Fibroblast of lung (primary cell): ENCODE results near the gene SETBP1. TPM values are rescaled to one million over a fixed set of nuclear protein-coding genes. Genes with fewer than 3 reads are reported as not detected.

Experiments
- DNase-seq, 2 donors: peaks; one replicate each; pipeline versions ENCODE4 v3.0.0 to v3.0.0-alpha.2; 2010; ENCODE audit warnings: low read depth in 2 of 2
- H2AFZ ChIP-seq: 2 replicates; pipeline ENCODE4 v1.5.1; 2012; ENCODE audit warnings: low read length, control low read depth, inconsistent platforms
- H3K27ac ChIP-seq: 2 replicates; pipeline ENCODE4 v1.5.1; 2011; ENCODE audit warnings: low read length, control low read depth; ENCODE audit not compliant: insufficient read depth
- H3K27me3 ChIP-seq: 2 replicates; pipeline ENCODE4 v1.5.1; 2011; ENCODE audit warnings: mild to moderate bottlenecking, low read length; ENCODE audit not compliant: control insufficient read depth, insufficient read depth
- H3K36me3 ChIP-seq: 2 replicates; pipeline ENCODE4 v1.5.1; 2011; ENCODE audit warnings: low read length; ENCODE audit not compliant: control insufficient read depth, insufficient read depth
- H3K4me1 ChIP-seq: 2 replicates; pipeline ENCODE4 v1.5.1; 2011; ENCODE audit warnings: low read length; ENCODE audit not compliant: control insufficient read depth, insufficient read depth; ENCODE audit errors: extremely low read depth
- H3K4me2 ChIP-seq: 2 replicates; pipeline ENCODE4 v1.5.1; 2011; ENCODE audit warnings: low read length, control low read depth; ENCODE audit not compliant: insufficient read depth; ENCODE audit errors: extremely low read depth
- H3K4me3 ChIP-seq, 4 experiments: fragments of 200-600 bp in 1 of 4; sonication (generic) in 1 of 4; replicated peaks in 1 of 4; 2 replicates each; pipeline ENCODE4 v1.5.1; 2011 to 2016; ENCODE audit warnings: low read length in 4 of 4, low read depth in 3 of 4, mild to moderate bottlenecking in 3 of 4, control low read depth in 2 of 4, inconsistent platforms in 1 of 4, mixed read lengths in 1 of 4; ENCODE audit not compliant: insufficient read depth in 1 of 4; ENCODE audit errors: control extremely low read depth in 1 of 4
- H3K79me2 ChIP-seq: 2 replicates; pipeline ENCODE4 v1.5.1; 2012; ENCODE audit warnings: mild to moderate bottlenecking, low read length, inconsistent platforms; ENCODE audit not compliant: control insufficient read depth, insufficient read depth
- H3K9ac ChIP-seq: 2 replicates; pipeline ENCODE4 v1.5.1; 2011; ENCODE audit warnings: mild to moderate bottlenecking, low read length, control low read depth; ENCODE audit not compliant: insufficient read depth
- H3K9me3 ChIP-seq: 2 replicates; pipeline ENCODE4 v1.5.1; 2012; ENCODE audit warnings: low read depth, low read length; ENCODE audit not compliant: control insufficient read depth, insufficient read depth
- H4K20me1 ChIP-seq: 2 replicates; pipeline ENCODE4 v1.5.1; 2011; ENCODE audit warnings: low read length; ENCODE audit not compliant: control insufficient read depth, insufficient read depth; ENCODE audit errors: extremely low read depth
- CTCF ChIP-seq, 2 donors: IDR thresholded peaks in 1 of 2; conservative IDR thresholded peaks in 1 of 2; 1 replicate in 1 of 2; 2 replicates in 1 of 2; pipeline ENCODE4 v1.5.1; 2011 to 2012; ENCODE audit warnings: low read length in 2 of 2, control low read depth in 1 of 2, inconsistent platforms in 1 of 2, low read depth in 1 of 2, mild to moderate bottlenecking in 1 of 2
- EZH2 ChIP-seq: IDR thresholded peaks from 2 replicates; pipeline ENCODE4 v1.5.1; 2012; ENCODE audit warnings: low read length, control low read depth, mild to moderate bottlenecking; ENCODE audit errors: missing control alignments
- polyA plus RNA-seq, 2 donors: library from polyadenylated mRNA; depleted of rRNA in 1 of 2; stranded (reverse) in 1 of 2; unstranded in 1 of 2; fragments of >200 nt; gene quantifications; 2 replicates each; pipeline ENCODE4 v1.2.1, GENCODE V29; 2011 to 2012; ENCODE audit warnings: missing spikeins in 1 of 2
- total RNA-seq: library from RNA; depleted of rRNA; stranded (reverse); fragments of >200 nt; gene quantifications from 2 replicates; pipeline ENCODE4 v1.2.1, GENCODE V29; 2014

SETBP1 gene
- total and polyA plus RNA-seq, 2 donors (not counting 1 experiment from before 2014, with no cell fraction given), result 4.5 to 5.4 TPM

DNA sequence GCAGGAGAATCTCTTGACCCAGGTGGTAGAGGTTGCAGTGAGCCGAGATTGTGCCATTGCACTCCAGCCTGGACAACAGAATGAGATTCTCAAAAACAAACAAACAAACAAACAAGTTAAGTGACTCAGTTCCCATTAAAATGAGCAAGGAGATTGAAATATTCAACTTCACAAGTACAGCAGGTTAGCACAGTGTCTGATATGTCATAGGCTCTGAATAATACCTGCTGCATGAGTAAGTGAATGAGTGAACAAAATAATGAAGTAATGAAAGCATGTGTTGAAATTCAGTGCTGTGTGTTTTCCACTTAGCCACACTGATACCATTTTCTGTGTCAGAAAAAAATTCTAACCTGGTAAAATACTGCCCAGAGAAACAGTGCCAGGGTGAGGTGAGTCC is 41.9 kb upstream of the SETBP1 start:
- no peak overlapping the region for H3K9ac ChIP-seq
- DNase-seq, result peak in 1 of 2 donors; percentile 1
- no peaks in the 10 kb centered on the region for H3K79me2 ChIP-seq
- H3K4me2 ChIP-seq, result no peak overlapping the region
- H3K27me3 ChIP-seq, result no peaks in the 10 kb centered on the region
- H2AFZ ChIP-seq, result no peak overlapping the region
- no peaks in the 10 kb centered on the region for H3K36me3 ChIP-seq
- no peaks in the 10 kb centered on the region for H4K20me1 ChIP-seq
- H3K4me3 ChIP-seq, result no peak overlapping the region
- no peak for TF ChIP-seq CTCF (conservative IDR thresholded peaks at IDR 0.05 in 1 of 2, IDR thresholded peaks at IDR 0.05 in 1 of 2; ENCODE audit: low read depth in 1 of 2, low read length in 2 of 2)
- no peak for TF ChIP-seq EZH2
- no peaks in the 10 kb centered on the region for H3K9me3 ChIP-seq
- no peak overlapping the region for H3K27ac ChIP-seq
- H3K4me1 ChIP-seq, result no peaks in the 10 kb centered on the region

- no peak for DNase-seq
- Histone ChIP-seq H3K4me2 (no peak overlapping the region), H3K27ac (no peak overlapping the region), H4K20me1 (no peaks in the 10 kb centered on the region), H3K4me3 (no peak overlapping the region), H3K9me3 (no peaks in the 10 kb centered on the region), H2AFZ (no peak overlapping the region), H3K9ac (no peak overlapping the region), H3K36me3 (no peaks in the 10 kb centered on the region), H3K27me3 (no peaks in the 10 kb centered on the region), H3K79me2 (no peaks in the 10 kb centered on the region), H3K4me1 (no peaks in the 10 kb centered on the region)
- no peak for TF ChIP-seq EZH2
- TF ChIP-seq CTCF (conservative IDR thresholded peaks at IDR 0.05 in 1 of 2, IDR thresholded peaks at IDR 0.05 in 1 of 2; ENCODE audit: low read depth in 1 of 2, low read length in 2 of 2), result no peak
These were observed 37.7 kb upstream of the SETBP1 start for GRCh38 chr18:44643004-44643403.

GRCh38 chr18:44651478-44651877 is 29.2 kb upstream of the SETBP1 start:
- H3K4me2 ChIP-seq, result peak overlapping the region; percentile 3
- no peaks in the 10 kb centered on the region for H3K9me3 ChIP-seq
- DNase-seq, result peak; percentile 78 to 89
- no peaks in the 10 kb centered on the region for H3K4me1 ChIP-seq
- no peaks in the 10 kb centered on the region for H3K36me3 ChIP-seq
- no peak overlapping the region for H2AFZ ChIP-seq
- H3K4me3 ChIP-seq, result no peak overlapping the region
- no peak overlapping the region for H3K9ac ChIP-seq
- no peaks in the 10 kb centered on the region for H3K79me2 ChIP-seq
- no peaks in the 10 kb centered on the region for H3K27me3 ChIP-seq
- TF ChIP-seq CTCF (conservative IDR thresholded peaks at IDR 0.05 in 1 of 2, IDR thresholded peaks at IDR 0.05 in 1 of 2; ENCODE audit: low read depth in 1 of 2, low read length in 2 of 2) (no peak), EZH2 (no peak)
- H4K20me1 ChIP-seq, result no peaks in the 10 kb centered on the region
- H3K27ac ChIP-seq, result no peak overlapping the region
